HG03135 (cell line): ENCODE results near the gene TTLL8.
"Not testable (repeated sequence)": the region's sequence is repeated elsewhere in the genome, so short reads cannot be mapped to it uniquely, and the experiment has no call there.

Source experiments
- ATAC-seq: cut with Tn5 transposase; IDR thresholded peaks from one replicate; pipeline ENCODE4 v1.9.1; 2021; ENCODE audit warnings: mild to moderate bottlenecking, moderate library complexity; ENCODE audit not compliant: unreplicated experiment

The TTLL8 gene

GRCh38 chr22:50058061-50058905 is at the start of gene TTLL8:
TTLL8 (minus strand) TSS chr22:50058298.
- no peak for ATAC-seq

GRCh38 chr22:50107529-50107928 is 49.4 kb upstream of the TTLL8 start:
- ATAC-seq: no peak

- ATAC-seq: no peak
Observed at GRCh38 chr22:50105208-50106100, 47.4 kb upstream of the TTLL8 start.

- ATAC-seq: no peak
Observed at GRCh38 chr22:50104141-50104544, 46.0 kb upstream of the TTLL8 start.

GRCh38 chr22:50102946-50103345 is 44.8 kb upstream of the TTLL8 start:
- ATAC-seq: no peak

GRCh38 chr22:50101870-50102565 is 43.9 kb upstream of the TTLL8 start:
- ATAC-seq: no peak

GRCh38 chr22:50098052-50098451 is 40.0 kb upstream of the TTLL8 start:
- ATAC-seq: no peak

GRCh38 chr22:50092342-50092741 is 34.2 kb upstream of the TTLL8 start:
- ATAC-seq: no peak

- no peak for ATAC-seq
Observed at GRCh38 chr22:50091092-50091768, 33.1 kb upstream of the TTLL8 start.

GRCh38 chr22:50090412-50090714 is 32.3 kb upstream of the TTLL8 start:
- ATAC-seq: no peak

- no peak for ATAC-seq
Observed at GRCh38 chr22:50089682-50090411, 31.7 kb upstream of the TTLL8 start, which contains the start of gene MOV10L1. MOV10L1 (plus strand) TSS chr22:50090006; CDS start chr22:50090089, 83 bp downstream.

GRCh38 chr22:50089231-50089630 is 31.1 kb upstream of the TTLL8 start:
- ATAC-seq: no peak

- no peak for ATAC-seq
Observed at GRCh38 chr22:50088096-50088495, 30.0 kb upstream of the TTLL8 start.

- ATAC-seq: no peak
Observed at GRCh38 chr22:50087646-50088045, 29.5 kb upstream of the TTLL8 start.

- ATAC-seq: not testable (repeated sequence)
Observed at GRCh38 chr22:50086975-50087374, 28.9 kb upstream of the TTLL8 start.

GRCh38 chr22:50086526-50086925 is 28.4 kb upstream of the TTLL8 start:
- no peak for ATAC-seq

- ATAC-seq: no peak
Observed at GRCh38 chr22:50085211-50085972, 27.3 kb upstream of the TTLL8 start, which contains the start of gene MLC1. MLC1 (minus strand) TSS chr22:50085426; CDS start chr22:50084902, 524 bp downstream.

GRCh38 chr22:50084614-50085021 is 26.5 kb upstream of the TTLL8 start:
- ATAC-seq: no peak

- no peak for ATAC-seq
Observed at GRCh38 chr22:50084080-50084477, 26.0 kb upstream of the TTLL8 start.
